HAP-1 (cell line): ENCODE measurements around the gene PDE6C.

ENCODE experiments used
- DNase-seq, 2 experiments: peaks; one replicate each; pipeline ENCODE4 v3.0.0-alpha.2; 2016 to 2020; ENCODE audit warnings: low spot score in 2 of 2
- H3K27me3 ChIP-seq: fragments of 250-450 bp; sonication (Bioruptor Pico); 2 replicates; pipeline ENCODE4 v1.5.1; 2020; ENCODE audit warnings: low read depth, mild to moderate bottlenecking, moderate library complexity
- H3K36me3 ChIP-seq: fragments of 250-450 bp; sonication (Bioruptor Pico); replicated peaks from 2 replicates; pipeline ENCODE4 v1.5.1; 2020; ENCODE audit warnings: mild to moderate bottlenecking
- H3K4me1 ChIP-seq: fragments of 250-450 bp; sonication (Bioruptor Pico); 2 replicates; pipeline ENCODE4 v1.5.1; 2020; ENCODE audit warnings: mild to moderate bottlenecking
- H3K4me3 ChIP-seq: fragments of 250-450 bp; sonication (Bioruptor Pico); 2 replicates; pipeline ENCODE4 v1.5.1; 2020; ENCODE audit warnings: mild to moderate bottlenecking, moderate library complexity
- H3K9me3 ChIP-seq: fragments of 250-450 bp; sonication (Bioruptor Pico); 2 replicates; pipeline ENCODE4 v1.5.1; 2020; ENCODE audit warnings: mild to moderate bottlenecking, moderate library complexity
- in situ Hi-C: fragments of 300-500 bp; cut with MboI; formaldehyde crosslinking; loops from 3 replicates; pipeline ENCODE4 v1.14.3; 2020; ENCODE audit warnings: low sequenced_read_pairs, inconsistent platforms, mixed read lengths

Gene PDE6C

GRCh38 chr10:93599778-93600177 lies 12.6 kb upstream of the PDE6C start:
- H3K36me3 ChIP-seq: no peaks in the 10 kb centered on the region
- H3K27me3 ChIP-seq: peaks cover 32% of the 10 kb centered on the region
- H3K4me3 ChIP-seq: no peak overlapping the region
- H3K9me3 ChIP-seq: no peaks in the 10 kb centered on the region
- H3K4me1 ChIP-seq: no peaks in the 10 kb centered on the region
- in situ Hi-C loops: no loop called here
- no peak for DNase-seq

- in situ Hi-C loops: no loop called here
- H3K9me3 ChIP-seq: no peaks in the 10 kb centered on the region
- DNase-seq: no peak
- H3K4me3 ChIP-seq: no peak overlapping the region
- H3K36me3 ChIP-seq: no peaks in the 10 kb centered on the region
- H3K27me3 ChIP-seq: peaks cover 32% of the 10 kb centered on the region
- H3K4me1 ChIP-seq: no peaks in the 10 kb centered on the region
Measured at GRCh38 chr10:93600446-93601145, 11.7 kb upstream of the PDE6C start.

- no peak within 1 kb of the TSS for H3K4me3 ChIP-seq
- H3K36me3 ChIP-seq: no peaks in the 10 kb centered on the region
- in situ Hi-C loops: no loop called here
- H3K4me1 ChIP-seq: no peaks in the 10 kb centered on the region
- DNase-seq: no peak
- no peaks in the 10 kb centered on the region for H3K9me3 ChIP-seq
- peaks cover 34% of the 10 kb centered on the region for H3K27me3 ChIP-seq
Measured at GRCh38 chr10:93601146-93601773, 11.1 kb upstream of the PDE6C start, which contains the start of gene RBP4. RBP4 (minus strand) TSS chr10:93601235; CDS start chr10:93601028, 207 bp downstream.

DNA sequence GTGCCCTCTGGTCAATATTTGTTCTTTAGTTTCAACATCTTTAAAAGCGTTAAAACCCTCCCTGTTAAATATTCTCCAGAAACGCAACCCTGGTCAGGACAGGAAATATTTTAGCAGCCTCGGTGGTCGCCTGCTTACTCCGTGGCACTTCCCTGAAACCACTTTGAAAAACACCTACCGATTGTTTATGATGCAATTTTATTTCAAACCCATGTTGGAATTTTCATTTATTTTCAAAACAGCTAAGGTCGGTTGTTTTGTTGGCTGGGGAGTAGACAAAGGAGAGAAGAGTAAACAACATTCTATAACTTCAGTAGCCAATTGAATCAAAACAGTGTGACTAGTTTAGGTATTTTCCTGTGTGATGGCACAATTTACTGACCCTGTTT lies 10.6 kb upstream of the PDE6C start:
- no peaks in the 10 kb centered on the region for H3K4me1 ChIP-seq
- no peaks in the 10 kb centered on the region for H3K36me3 ChIP-seq
- no peaks in the 10 kb centered on the region for H3K9me3 ChIP-seq
- no peak for DNase-seq
- in situ Hi-C loops: no loop called here
- H3K27me3 ChIP-seq: peaks cover 36% of the 10 kb centered on the region
- H3K4me3 ChIP-seq: no peak overlapping the region

- in situ Hi-C loops: no loop called here
Measured at GRCh38 chr10:93603023-93603422, 9.3 kb upstream of the PDE6C start.

GRCh38 chr10:93604146-93604545 lies 8.2 kb upstream of the PDE6C start:
- Histone ChIP-seq H3K4me3 (no peak overlapping the region), H3K4me1 (no peaks in the 10 kb centered on the region), H3K9me3 (no peaks in the 10 kb centered on the region), H3K27me3 (peaks cover 38% of the 10 kb centered on the region), H3K36me3 (no peaks in the 10 kb centered on the region)
- in situ Hi-C loops: no loop called here
- no peak for DNase-seq

More at GRCh38 chr10:93603023-93603422, 9.3 kb upstream of the PDE6C start:
- Histone ChIP-seq H3K36me3 (no peaks in the 10 kb centered on the region), H3K4me3 (no peak overlapping the region), H3K9me3 (no peaks in the 10 kb centered on the region), H3K4me1 (no peaks in the 10 kb centered on the region), H3K27me3 (peaks cover 39% of the 10 kb centered on the region)
- DNase-seq: no peak

GRCh38 chr10:93608421-93608820 lies 3.9 kb upstream of the PDE6C start:
- Histone ChIP-seq H3K4me1 (no peaks in the 10 kb centered on the region), H3K27me3 (peaks cover 17% of the 10 kb centered on the region), H3K4me3 (no peak overlapping the region), H3K36me3 (no peaks in the 10 kb centered on the region), H3K9me3 (no peaks in the 10 kb centered on the region)
- in situ Hi-C loops: no loop called here
- no peak for DNase-seq

- Histone ChIP-seq H3K9me3 (no peaks in the 10 kb centered on the region), H3K27me3 (peaks cover 4% of the 10 kb centered on the region; the same call in 1 of the 2 replicates), H3K4me3 (no peak overlapping the region), H3K36me3 (no peaks in the 10 kb centered on the region), H3K4me1 (no peaks in the 10 kb centered on the region)
- in situ Hi-C loops: no loop called here
- DNase-seq: no peak
Measured at GRCh38 chr10:93613126-93613525, 789 bp downstream of the PDE6C start.

DNA sequence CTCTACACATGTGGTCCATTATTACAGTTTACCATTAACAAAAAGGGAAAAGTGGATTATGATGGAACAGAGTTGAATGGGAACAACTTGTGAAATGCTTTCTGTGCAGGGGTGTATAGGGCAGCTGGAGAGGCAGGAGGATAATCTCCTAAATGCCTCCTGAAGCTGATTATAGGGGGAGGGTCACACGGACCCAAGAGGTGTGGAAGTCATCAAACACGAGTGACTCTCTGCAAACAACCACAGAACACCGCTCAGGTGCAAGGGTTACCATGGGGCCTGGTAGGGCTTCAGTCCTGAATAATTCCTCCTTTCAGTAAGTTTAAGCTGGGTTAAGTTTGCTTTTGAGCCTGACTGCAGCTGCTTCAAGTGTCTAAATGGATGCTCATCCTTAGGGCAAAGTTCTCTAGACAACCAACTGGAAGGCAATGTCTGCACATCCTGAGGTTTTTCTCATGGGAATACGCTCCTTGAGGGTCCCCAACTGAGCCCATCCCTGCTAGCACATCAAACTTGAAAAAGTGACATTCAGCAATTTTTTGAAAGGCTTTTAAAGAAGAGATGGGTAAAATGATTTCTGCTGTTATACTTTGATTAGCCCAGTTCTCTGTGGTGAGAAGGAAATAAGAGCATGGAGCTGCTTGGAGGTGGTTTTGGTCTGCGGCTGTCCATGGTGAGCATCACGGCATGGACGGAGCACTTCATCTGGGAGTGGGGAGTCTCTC lies 1.9 kb downstream of the PDE6C start:
- no peaks in the 10 kb centered on the region for H3K4me1 ChIP-seq
- no peaks in the 10 kb centered on the region for H3K9me3 ChIP-seq
- DNase-seq: no peak
- no peak overlapping the region for H3K4me3 ChIP-seq
- H3K36me3 ChIP-seq: no peaks in the 10 kb centered on the region
- peaks cover 4% of the 10 kb centered on the region; the same call in 1 of the 2 replicates for H3K27me3 ChIP-seq
- in situ Hi-C loops: no loop called here

DNA sequence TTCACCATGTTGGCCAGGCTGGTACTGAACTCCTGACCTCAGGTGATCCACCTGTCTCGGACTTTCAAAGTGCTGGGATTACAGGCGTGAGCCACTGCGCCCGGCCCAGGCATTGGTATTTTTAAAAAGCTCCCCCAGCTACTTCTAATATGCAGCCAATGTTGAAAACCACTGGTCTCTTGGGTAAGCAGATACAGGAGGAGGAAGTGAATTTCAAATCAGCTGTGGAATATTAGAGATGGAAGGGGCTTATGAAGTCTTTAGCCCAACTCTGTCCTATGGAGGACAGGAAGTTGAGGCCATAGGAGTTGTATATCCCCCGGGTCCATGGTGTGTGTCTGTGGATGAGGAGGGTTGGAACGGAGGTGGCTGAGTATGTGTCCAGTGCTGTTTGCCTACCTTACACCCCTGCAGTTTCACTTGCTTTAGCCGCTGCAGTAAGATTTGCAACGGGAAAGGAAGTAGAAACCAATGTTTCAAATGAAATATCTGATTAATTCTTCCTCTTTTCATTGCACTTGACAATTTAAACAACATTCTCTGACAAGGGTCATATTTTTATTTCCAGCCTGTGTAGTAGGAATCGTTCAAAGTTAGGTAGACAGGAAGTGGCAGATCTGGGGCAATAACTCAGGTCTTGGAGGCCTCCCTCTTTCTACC lies 3.4 kb downstream of the PDE6C start:
- no peak for DNase-seq
- peaks cover 4% of the 10 kb centered on the region; the same call in 1 of the 2 replicates for H3K27me3 ChIP-seq
- in situ Hi-C loops: no loop called here
- H3K4me1 ChIP-seq: no peaks in the 10 kb centered on the region
- no peaks in the 10 kb centered on the region for H3K9me3 ChIP-seq
- H3K4me3 ChIP-seq: no peak overlapping the region
- no peaks in the 10 kb centered on the region for H3K36me3 ChIP-seq

DNA sequence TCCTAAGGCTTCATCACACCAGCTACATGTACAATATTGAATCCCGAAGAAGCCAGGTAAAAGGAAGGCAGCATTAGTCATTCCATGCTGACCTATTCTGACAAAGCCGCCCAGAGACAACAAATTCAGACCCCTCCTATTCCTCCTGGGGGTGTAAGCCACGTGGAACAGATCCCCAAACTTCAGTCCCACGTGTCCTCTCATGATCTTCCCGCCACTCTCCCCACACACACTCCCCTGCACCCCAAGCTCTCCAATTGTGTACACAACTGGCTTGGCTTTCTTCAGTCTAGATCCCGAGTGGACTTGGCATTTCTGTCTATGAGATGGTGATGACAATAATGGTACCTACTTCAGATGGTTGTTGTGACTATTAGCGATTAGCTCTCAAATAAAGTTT lies 8.6 kb downstream of the PDE6C start:
- no peak overlapping the region for H3K4me3 ChIP-seq
- DNase-seq: no peak
- no peaks in the 10 kb centered on the region for H3K36me3 ChIP-seq
- H3K27me3 ChIP-seq: peaks cover 3% of the 10 kb centered on the region
- no peaks in the 10 kb centered on the region; the same call in 1 of the 2 replicates for H3K4me1 ChIP-seq
- in situ Hi-C loops: no loop called here
- no peaks in the 10 kb centered on the region for H3K9me3 ChIP-seq

DNA sequence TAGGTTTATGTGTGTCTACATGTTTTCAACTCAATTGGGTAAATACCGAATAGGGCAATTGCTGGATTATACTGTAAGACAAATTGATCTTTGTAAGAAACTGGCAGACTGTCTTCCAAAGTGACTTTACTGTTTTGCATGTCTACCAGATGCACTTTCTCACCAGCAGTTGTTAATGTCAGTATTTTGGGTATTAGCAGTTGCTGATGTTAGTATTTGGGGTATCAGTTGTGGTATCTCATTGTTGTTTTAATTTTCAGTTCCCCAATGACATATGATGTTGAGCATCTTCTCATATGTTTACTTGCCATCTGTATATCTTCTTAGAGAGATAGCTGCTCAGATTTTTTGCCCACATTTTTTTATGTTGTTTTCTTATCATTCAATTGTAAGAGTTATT lies 10.6 kb downstream of the PDE6C start:
- Histone ChIP-seq H3K36me3 (no peaks in the 10 kb centered on the region), H3K4me3 (no peak overlapping the region), H3K27me3 (peaks cover 5% of the 10 kb centered on the region), H3K9me3 (no peaks in the 10 kb centered on the region), H3K4me1 (no peaks in the 10 kb centered on the region; the same call in 1 of the 2 replicates)
- DNase-seq: no peak
- in situ Hi-C loops: no loop called here

- Histone ChIP-seq H3K4me1 (no peaks in the 10 kb centered on the region; the same call in 1 of the 2 replicates), H3K36me3 (no peaks in the 10 kb centered on the region), H3K27me3 (0 out of 2 replicates have a peak, but pooled peaks cover 2% of the 10 kb centered on the region), H3K4me3 (no peak overlapping the region), H3K9me3 (no peaks in the 10 kb centered on the region)
- in situ Hi-C loops: no loop called here
- DNase-seq: no peak
Measured at GRCh38 chr10:93628858-93629257, 16.5 kb downstream of the PDE6C start.
